Measurements from ENCODE around the gene VDR. TPM values are rescaled to one million over a fixed set of nuclear protein-coding genes. Genes with fewer than 3 reads are reported as not detected.

The VDR gene
- total RNA-seq, 2 donors from 2014 or later = 217 to 224 TPM

- Mint-ChIP-seq H3K27me3 (ENCODE audit: low read depth) (peaks cover 36% of the 10 kb centered on the region), H3K9me3 (no peaks in the 10 kb centered on the region), H3K36me3 (ENCODE audit: insufficient read depth in 2 of 2) (no peaks in the 10 kb centered on the region), H3K4me3 (no peak overlapping the region), H3K4me1 (ENCODE audit: low read depth) (peaks cover 16% of the 10 kb centered on the region), H3K27ac (no peak overlapping the region)
- DNase-seq (peak; percentile 63 to 68), ATAC-seq (replicated peaks in 1 of 2) (peak; percentile 78 to 84)
Measured at GRCh38 chr12:47941871-47942613, 37.2 kb upstream of the VDR start.

GRCh38 chr12:47941475-47941780, 36.6 kb upstream of the VDR start:
- Mint-ChIP-seq H3K36me3 (ENCODE audit: insufficient read depth in 2 of 2) (no peaks in the 10 kb centered on the region), H3K9me3 (no peaks in the 10 kb centered on the region), H3K27me3 (ENCODE audit: low read depth) (peaks cover 30% of the 10 kb centered on the region), H3K27ac (no peak overlapping the region), H3K4me3 (no peak overlapping the region), H3K4me1 (ENCODE audit: low read depth) (peaks cover 9% of the 10 kb centered on the region)
- no peak for ATAC-seq (replicated peaks in 1 of 2)
- DNase-seq = no peak

- no peak overlapping the region for H3K27ac Mint-ChIP-seq
Measured at GRCh38 chr12:47940773-47941474, 36.1 kb upstream of the VDR start.

GRCh38 chr12:47939009-47939601, 34.3 kb upstream of the VDR start:
- Mint-ChIP-seq H3K36me3 (ENCODE audit: insufficient read depth in 2 of 2) (no peaks in the 10 kb centered on the region), H3K9me3 (no peaks in the 10 kb centered on the region), H3K4me3 (no peak overlapping the region), H3K27me3 (ENCODE audit: low read depth) (peaks cover 23% of the 10 kb centered on the region), H3K4me1 (ENCODE audit: low read depth) (peaks cover 9% of the 10 kb centered on the region), H3K27ac (no peak overlapping the region)
- no peak for DNase-seq
- ATAC-seq (replicated peaks in 1 of 2) = no peak

More at GRCh38 chr12:47940773-47941474, 36.1 kb upstream of the VDR start:
- Mint-ChIP-seq H3K36me3 (ENCODE audit: insufficient read depth in 2 of 2) (no peaks in the 10 kb centered on the region), H3K27me3 (ENCODE audit: low read depth) (peaks cover 30% of the 10 kb centered on the region), H3K4me3 (no peak overlapping the region), H3K4me1 (ENCODE audit: low read depth) (peaks cover 9% of the 10 kb centered on the region), H3K9me3 (no peaks in the 10 kb centered on the region)
- no peak for DNase-seq
- no peak for ATAC-seq (replicated peaks in 1 of 2)

DNA sequence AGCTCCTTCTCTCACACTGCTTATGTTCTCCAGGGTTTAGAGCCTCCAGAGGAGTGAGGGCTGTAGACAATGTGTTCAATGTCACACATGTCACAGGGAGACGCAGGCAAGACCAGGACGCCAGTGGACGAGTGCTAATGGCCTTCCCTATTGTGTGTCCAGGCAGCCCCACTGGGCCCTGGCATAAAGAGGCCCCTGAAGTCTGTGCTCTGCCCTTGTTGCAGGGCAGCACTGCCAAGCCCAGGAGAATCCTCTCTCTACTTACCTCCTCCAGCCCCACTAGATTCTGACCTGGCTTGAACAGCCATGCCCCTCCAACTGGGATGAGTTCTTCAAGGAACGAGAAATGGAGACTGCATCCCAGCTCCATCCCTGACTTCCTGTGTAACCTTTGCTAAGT, 33.8 kb upstream of the VDR start:
- DNase-seq (no peak), ATAC-seq (replicated peaks in 1 of 2) (no peak)
- Mint-ChIP-seq H3K9me3 (no peaks in the 10 kb centered on the region), H3K27ac (no peak overlapping the region), H3K27me3 (ENCODE audit: low read depth) (peaks cover 19% of the 10 kb centered on the region), H3K4me1 (ENCODE audit: low read depth) (peaks cover 9% of the 10 kb centered on the region), H3K4me3 (no peak overlapping the region), H3K36me3 (ENCODE audit: insufficient read depth in 2 of 2) (no peaks in the 10 kb centered on the region)

- Mint-ChIP-seq H3K36me3 (ENCODE audit: insufficient read depth in 2 of 2) (no peaks in the 10 kb centered on the region), H3K27ac (no peak overlapping the region), H3K4me1 (ENCODE audit: low read depth) (peaks cover 9% of the 10 kb centered on the region), H3K27me3 (ENCODE audit: low read depth) (peaks cover 14% of the 10 kb centered on the region), H3K9me3 (no peaks in the 10 kb centered on the region), H3K4me3 (no peak overlapping the region)
- ATAC-seq (replicated peaks in 1 of 2) = no peak
- DNase-seq = no peak
Measured at GRCh38 chr12:47938093-47938492, 33.3 kb upstream of the VDR start.

- no peak for DNase-seq
- H3K9me3 Mint-ChIP-seq = no peaks in the 10 kb centered on the region
- no peaks in the 10 kb centered on the region for H3K36me3 Mint-ChIP-seq (ENCODE audit: insufficient read depth in 2 of 2)
- H3K27ac Mint-ChIP-seq = no peak overlapping the region
- H3K4me1 Mint-ChIP-seq (ENCODE audit: low read depth) = no peaks in the 10 kb centered on the region
- H3K27me3 Mint-ChIP-seq (ENCODE audit: low read depth) = no peaks in the 10 kb centered on the region
- H3K4me3 Mint-ChIP-seq = no peak overlapping the region
- ATAC-seq (replicated peaks in 1 of 2) = no peak
Measured at GRCh38 chr12:47935184-47935583, 30.4 kb upstream of the VDR start.

DNA sequence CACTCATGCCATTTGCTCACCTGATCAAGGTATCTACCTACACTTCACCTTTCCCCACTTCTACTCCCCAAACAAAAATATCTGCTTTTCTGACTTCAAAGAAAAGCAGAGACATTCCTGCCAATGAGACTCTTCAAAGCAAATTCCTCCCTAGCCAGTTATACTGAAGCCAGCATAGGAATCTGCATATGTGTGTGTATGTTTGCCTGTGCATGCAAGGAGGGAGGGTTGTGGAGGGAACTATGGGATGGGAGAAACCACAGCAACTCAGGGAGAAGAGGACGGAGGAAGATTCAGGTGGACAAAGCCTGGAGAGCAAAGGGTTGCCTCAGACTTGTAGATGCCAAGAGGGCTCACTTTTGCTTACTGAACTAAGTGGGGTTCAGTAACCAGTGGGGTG, 26.4 kb upstream of the VDR start:
- Mint-ChIP-seq H3K27me3 (ENCODE audit: low read depth) (no peaks in the 10 kb centered on the region), H3K27ac (no peak overlapping the region), H3K4me3 (no peak overlapping the region), H3K9me3 (no peaks in the 10 kb centered on the region), H3K4me1 (ENCODE audit: low read depth) (no peaks in the 10 kb centered on the region), H3K36me3 (ENCODE audit: insufficient read depth in 2 of 2) (no peaks in the 10 kb centered on the region)
- DNase-seq (no peak), ATAC-seq (replicated peaks in 1 of 2) (no peak)

- no peak overlapping the region for H3K4me3 Mint-ChIP-seq
Measured at GRCh38 chr12:47930634-47931033, 25.8 kb upstream of the VDR start.

DNA sequence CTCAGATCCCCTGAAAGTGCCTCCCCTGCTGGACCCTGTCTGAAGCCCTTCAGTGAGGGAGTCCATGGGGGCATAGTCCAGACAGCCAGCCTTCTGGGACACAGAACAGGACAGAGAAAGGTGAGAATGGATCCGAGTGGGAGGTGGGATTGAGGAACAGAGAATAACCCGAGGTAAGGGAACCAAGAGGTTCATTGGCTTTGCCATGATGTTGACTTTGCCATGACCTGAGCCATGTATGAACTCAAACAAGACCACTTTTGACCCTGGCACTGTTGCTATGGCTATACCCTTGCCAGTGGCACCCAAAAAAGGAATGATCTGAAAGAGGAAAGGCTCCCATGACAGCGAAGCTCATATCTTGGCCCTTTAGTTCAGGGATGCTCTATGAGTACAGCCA, 22.6 kb upstream of the VDR start:
- Mint-ChIP-seq H3K27me3 (ENCODE audit: low read depth) (peaks cover 21% of the 10 kb centered on the region), H3K4me1 (ENCODE audit: low read depth) (no peaks in the 10 kb centered on the region), H3K27ac (no peak overlapping the region), H3K36me3 (ENCODE audit: insufficient read depth in 2 of 2) (no peaks in the 10 kb centered on the region), H3K9me3 (no peaks in the 10 kb centered on the region), H3K4me3 (no peak overlapping the region)
- no peak for ATAC-seq (replicated peaks in 1 of 2)
- DNase-seq = no peak

More at GRCh38 chr12:47930634-47931033, 25.8 kb upstream of the VDR start:
- Mint-ChIP-seq H3K27ac (no peak overlapping the region), H3K36me3 (ENCODE audit: insufficient read depth in 2 of 2) (no peaks in the 10 kb centered on the region), H3K4me1 (ENCODE audit: low read depth) (no peaks in the 10 kb centered on the region), H3K9me3 (no peaks in the 10 kb centered on the region), H3K27me3 (ENCODE audit: low read depth) (no peaks in the 10 kb centered on the region)
- no peak for DNase-seq
- no peak for ATAC-seq (replicated peaks in 1 of 2)

DNA sequence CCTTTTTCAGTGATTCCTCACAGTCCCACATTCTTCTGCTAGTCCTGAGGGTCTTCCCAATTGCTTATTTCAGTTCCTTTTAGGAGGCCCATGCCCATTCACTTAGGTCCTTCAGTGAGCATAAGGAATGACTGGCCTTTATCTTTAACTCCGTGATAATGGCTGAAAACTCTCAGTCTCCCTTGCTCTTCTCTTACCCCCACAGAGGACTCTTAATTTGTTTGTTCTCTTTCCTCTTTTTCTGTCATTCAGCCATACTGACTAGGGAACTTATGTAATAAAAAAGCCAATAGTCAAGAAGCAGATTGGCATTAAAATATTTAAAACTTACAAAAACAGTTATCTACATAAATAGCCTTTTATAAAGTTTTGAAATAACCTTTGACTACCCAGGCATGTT, 17.1 kb upstream of the VDR start:
- Mint-ChIP-seq H3K27me3 (ENCODE audit: low read depth) (peaks cover 29% of the 10 kb centered on the region), H3K4me3 (no peak overlapping the region), H3K27ac (no peak overlapping the region), H3K4me1 (ENCODE audit: low read depth) (no peaks in the 10 kb centered on the region), H3K9me3 (no peaks in the 10 kb centered on the region), H3K36me3 (ENCODE audit: insufficient read depth in 2 of 2) (no peaks in the 10 kb centered on the region)
- ATAC-seq (replicated peaks in 1 of 2) (no peak), DNase-seq (no peak)

DNA sequence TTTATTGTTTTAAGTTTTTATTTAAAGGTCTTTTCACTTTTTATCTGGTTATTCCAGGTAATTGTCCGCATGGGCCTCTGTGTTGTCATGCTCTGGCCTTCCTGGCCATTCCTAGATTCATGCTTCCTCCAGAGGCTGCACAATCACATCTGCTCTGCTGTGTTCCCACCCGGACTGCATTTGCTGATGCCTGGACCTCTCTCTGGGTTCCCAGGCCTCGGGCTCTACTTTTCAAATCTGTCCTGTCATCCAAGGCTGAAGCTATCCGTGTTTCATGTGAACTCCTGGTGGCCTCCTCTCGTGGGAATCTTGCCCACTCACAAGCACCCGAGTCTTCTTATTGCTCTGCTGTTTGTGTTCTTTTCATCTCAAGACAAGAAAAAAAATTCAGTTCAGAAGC, 16.1 kb upstream of the VDR start:
- DNase-seq = no peak
- no peaks in the 10 kb centered on the region for H3K36me3 Mint-ChIP-seq (ENCODE audit: insufficient read depth in 2 of 2)
- no peaks in the 10 kb centered on the region for H3K9me3 Mint-ChIP-seq
- ATAC-seq (replicated peaks in 1 of 2) = no peak
- H3K4me1 Mint-ChIP-seq (ENCODE audit: low read depth) = no peaks in the 10 kb centered on the region
- peaks cover 29% of the 10 kb centered on the region for H3K27me3 Mint-ChIP-seq (ENCODE audit: low read depth)
- H3K4me3 Mint-ChIP-seq = no peak overlapping the region
- H3K27ac Mint-ChIP-seq = no peak overlapping the region

DNA sequence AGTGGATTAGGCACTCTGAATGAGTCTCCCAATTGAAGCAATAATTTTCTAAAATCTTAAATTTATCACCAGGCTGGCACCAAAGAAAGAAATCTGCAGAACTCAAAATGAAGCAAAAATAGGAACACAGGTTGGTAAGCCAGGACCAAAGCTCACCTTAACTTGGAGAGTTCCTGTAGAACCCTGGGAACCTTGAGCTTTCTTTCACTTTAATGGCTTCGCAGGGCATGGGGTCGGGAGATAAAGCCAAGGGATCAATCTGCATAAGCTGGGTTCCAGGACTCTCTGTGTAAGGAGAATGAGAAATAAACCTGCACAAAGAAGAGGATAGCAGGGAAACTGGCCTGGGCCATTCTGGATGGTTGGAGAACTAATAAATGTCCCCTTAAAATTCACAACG, 8.3 kb upstream of the VDR start:
- H3K36me3 Mint-ChIP-seq (ENCODE audit: insufficient read depth in 2 of 2) = peaks cover 0 to 4% of the 10 kb centered on the region in 2 donors
- DNase-seq (no peak), ATAC-seq (replicated peaks in 1 of 2) (no peak)
- H3K27ac Mint-ChIP-seq = no peak overlapping the region
- no peaks in the 10 kb centered on the region for H3K4me1 Mint-ChIP-seq (ENCODE audit: low read depth)
- H3K4me3 Mint-ChIP-seq = no peak overlapping the region
- H3K9me3 Mint-ChIP-seq = peaks cover 2 to 5% of the 10 kb centered on the region in 2 donors
- H3K27me3 Mint-ChIP-seq (ENCODE audit: low read depth) = peaks cover under 1% of the 10 kb centered on the region

Data from activated T-cell treated with anti-CD3 and anti-CD28 coated beads, Interleukin-2, amount 50 U/mL, for 72 hours (primary cell).